ENCODE results near the gene ATF6B.

ATF6B gene

GRCh38 chr6:32174416-32174815 is 46.4 kb upstream of the ATF6B start:
- Histone ChIP-seq H3K4me3 (ENCODE audit: low read depth, low read length) (no peak overlapping the region), H3K27ac (no peak overlapping the region), H3K27me3 (replicated peaks) (no peaks in the 10 kb centered on the region), H3K36me3 (replicated peaks) (peaks cover 14% of the 10 kb centered on the region)
- TF ChIP-seq CTCF (IDR thresholded peaks at IDR 0.05; ENCODE audit: low read depth, low read length, missing control alignments) = no peak
- in situ Hi-C loops (cut with HindIII; ENCODE audit: low pct_ligation_motif_present, low sequenced_read_pairs) = no loop called here
- no peak for DNase-seq

GRCh38 chr6:32173051-32173727 is 45.1 kb upstream of the ATF6B start:
- TF ChIP-seq CTCF (IDR thresholded peaks at IDR 0.05; ENCODE audit: low read depth, low read length, missing control alignments) = no peak
- DNase-seq = no peak
- no peak overlapping the region for H3K4me3 ChIP-seq (ENCODE audit: low read depth, low read length)
- in situ Hi-C loops (cut with HindIII; ENCODE audit: low pct_ligation_motif_present, low sequenced_read_pairs) = no loop called here
- H3K36me3 ChIP-seq (replicated peaks) = peaks cover 26% of the 10 kb centered on the region
- H3K27me3 ChIP-seq (replicated peaks) = no peaks in the 10 kb centered on the region
- H3K27ac ChIP-seq = no peak overlapping the region

- no peak for DNase-seq
- no peak for TF ChIP-seq CTCF (IDR thresholded peaks at IDR 0.05; ENCODE audit: low read depth, low read length, missing control alignments)
- Histone ChIP-seq H3K4me3 (ENCODE audit: low read depth, low read length) (no peak overlapping the region), H3K27me3 (replicated peaks) (no peaks in the 10 kb centered on the region), H3K27ac (no peak overlapping the region), H3K36me3 (replicated peaks) (peaks cover 42% of the 10 kb centered on the region)
- in situ Hi-C loops (cut with HindIII; ENCODE audit: low pct_ligation_motif_present, low sequenced_read_pairs) = no loop called here
Observed at GRCh38 chr6:32171234-32171633, 43.2 kb upstream of the ATF6B start.

GRCh38 chr6:32170294-32170693 is 42.2 kb upstream of the ATF6B start:
- peaks cover 42% of the 10 kb centered on the region for H3K36me3 ChIP-seq (replicated peaks)
- in situ Hi-C loops (cut with HindIII; ENCODE audit: low pct_ligation_motif_present, low sequenced_read_pairs) = no loop called here

GRCh38 chr6:32168807-32169591 is 41.0 kb upstream of the ATF6B start:
- Histone ChIP-seq H3K27me3 (replicated peaks) (no peaks in the 10 kb centered on the region), H3K36me3 (replicated peaks) (peaks cover 42% of the 10 kb centered on the region), H3K27ac (no peak overlapping the region), H3K4me3 (ENCODE audit: low read depth, low read length) (no peak overlapping the region)
- peak; percentile 4 for TF ChIP-seq CTCF (IDR thresholded peaks at IDR 0.05; ENCODE audit: low read depth, low read length, missing control alignments)
- in situ Hi-C loops (cut with HindIII; ENCODE audit: low pct_ligation_motif_present, low sequenced_read_pairs) = no loop called here
- no peak for DNase-seq

More at GRCh38 chr6:32170294-32170693, 42.2 kb upstream of the ATF6B start:
- no peak overlapping the region for H3K4me3 ChIP-seq (ENCODE audit: low read depth, low read length)
- TF ChIP-seq CTCF (IDR thresholded peaks at IDR 0.05; ENCODE audit: low read depth, low read length, missing control alignments) = no peak
- DNase-seq = no peak
- no peaks in the 10 kb centered on the region for H3K27me3 ChIP-seq (replicated peaks)
- no peak overlapping the region for H3K27ac ChIP-seq

All from brain microvascular endothelial cell (primary cell).